GM12892 (cell line): ENCODE measurements around the gene MACROD2.

Experiments
- POLR2A ChIP-seq: IDR thresholded peaks from 2 replicates; pipeline ENCODE4 v1.6.1; 2011; ENCODE audit warnings: low read depth, low read length, control low read depth
- POLR2AphosphoS5 ChIP-seq: IDR thresholded peaks from 2 replicates; pipeline ENCODE4 v1.6.1; 2011; ENCODE audit warnings: low read depth, low read length, control low read depth
- TAF1 ChIP-seq: IDR thresholded peaks from 2 replicates; pipeline ENCODE4 v1.6.1; 2011; ENCODE audit warnings: low read depth, mild to moderate bottlenecking, control low read depth, low read length, borderline replicate concordance

DNA sequence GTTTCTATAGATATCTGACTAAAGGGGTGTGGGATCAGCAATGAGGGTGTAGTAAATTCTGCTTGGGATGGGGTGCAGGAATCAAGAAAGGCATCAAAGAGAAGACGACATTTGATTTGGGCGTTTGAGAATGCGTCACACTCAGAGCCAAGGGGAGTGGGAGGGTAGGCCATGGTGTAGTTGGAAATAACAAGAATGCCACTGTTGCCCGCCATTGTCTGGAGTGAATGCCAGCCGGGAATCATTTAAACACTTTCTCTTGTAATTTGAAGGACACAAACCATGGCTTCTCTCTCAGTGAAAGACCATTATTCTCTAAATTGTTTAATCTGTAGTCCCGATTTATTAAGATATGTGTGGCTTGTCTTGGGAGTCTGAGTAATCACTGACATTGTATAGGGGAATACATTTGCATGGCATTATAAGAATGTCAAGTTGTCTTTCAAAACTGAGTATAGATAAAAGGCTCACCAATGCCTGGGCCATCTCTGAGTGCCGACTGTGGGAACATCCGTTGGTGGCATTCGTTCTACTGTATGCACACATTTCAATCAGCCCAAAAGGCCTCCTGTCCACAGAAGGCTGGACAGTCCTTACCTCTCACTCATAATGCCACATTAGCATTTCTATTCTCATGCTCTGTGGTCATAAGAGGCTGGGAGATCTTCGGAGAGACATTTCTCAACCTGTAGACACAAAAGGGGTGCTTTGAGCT lies 1800.1 kb downstream of the MACROD2 start:
- no peak for TF ChIP-seq POLR2A
- TF ChIP-seq TAF1, result no peak
- TF ChIP-seq POLR2AphosphoS5, result no peak
